Umbilical cord (tissue), 2 donors: Measurements from ENCODE around the gene SLPI. TPM values are rescaled to one million over a fixed set of nuclear protein-coding genes. Genes with fewer than 3 reads are reported as not detected.

Experiments
- DNase-seq: peaks from one replicate; pipeline ENCODE4 v3.0.0-alpha.2; 2015; ENCODE audit warnings: low spot score
- total RNA-seq: library from RNA; depleted of rRNA; stranded (reverse); fragments of >200 nt; gene quantifications from one replicate; pipeline ENCODE4 v1.2.3, GENCODE V29; 2014; ENCODE audit warnings: low replicate concordance; ENCODE audit not compliant: insufficient read depth

The SLPI gene, protein sequence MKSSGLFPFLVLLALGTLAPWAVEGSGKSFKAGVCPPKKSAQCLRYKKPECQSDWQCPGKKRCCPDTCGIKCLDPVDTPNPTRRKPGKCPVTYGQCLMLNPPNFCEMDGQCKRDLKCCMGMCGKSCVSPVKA
- total RNA-seq = 2.4 TPM

- DNase-seq = peak; percentile 22
Observed at GRCh38 chr20:45254383-45255262, at the start of gene SLPI. Gene SLPI, minus strand, starts transcription at chr20:45254564. Its CDS starts 21 bp downstream, at chr20:45254543.

GRCh38 chr20:45303586-45304463 lies 49.5 kb upstream of the SLPI start:
- DNase-seq = no peak

DNA sequence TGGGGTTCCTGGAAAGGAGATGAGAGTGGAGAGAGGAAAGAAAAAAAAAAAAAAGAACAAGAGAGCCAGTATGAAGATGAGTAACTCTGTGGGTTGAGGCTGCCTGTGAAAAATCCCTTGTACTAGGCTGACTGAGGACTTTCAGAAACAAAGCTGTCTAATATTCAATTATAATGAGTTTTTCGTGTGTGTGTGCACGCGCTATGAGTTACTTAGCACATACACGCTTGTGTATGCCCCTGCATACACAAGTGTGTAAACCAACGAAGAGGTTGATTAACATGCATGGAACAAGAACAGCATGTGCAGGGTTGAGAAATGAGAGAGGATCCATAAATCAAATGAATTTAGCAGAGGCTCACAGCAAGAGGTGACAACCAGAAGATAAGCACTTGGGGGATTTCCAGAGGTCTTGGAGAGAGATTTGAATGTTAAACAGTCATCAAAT lies 47.5 kb upstream of the SLPI start:
- no peak for DNase-seq

DNA sequence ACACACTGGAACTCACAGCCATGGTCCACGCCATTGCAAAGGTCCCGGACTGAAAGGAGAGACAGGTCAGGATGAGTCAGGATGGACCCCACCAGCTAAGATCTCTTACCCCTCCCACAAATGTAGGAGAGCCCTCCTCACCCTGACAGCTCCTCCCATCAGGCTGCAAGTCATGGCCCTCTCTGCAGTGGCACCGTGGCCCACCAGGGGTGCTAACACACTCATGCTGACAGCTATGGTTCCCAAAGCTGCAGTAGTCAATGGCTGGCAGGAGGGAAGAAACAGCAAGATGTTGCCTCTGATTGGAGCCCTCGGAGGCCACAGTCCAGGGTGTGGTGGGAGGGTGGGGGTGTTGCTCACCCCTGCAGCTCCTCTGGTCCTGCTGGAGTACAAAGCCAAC lies 46.6 kb upstream of the SLPI start:
- no peak for DNase-seq

- DNase-seq = no peak
Observed at GRCh38 chr20:45299786-45300185, 45.4 kb upstream of the SLPI start.

- DNase-seq = no peak
Observed at GRCh38 chr20:45297786-45298497, 43.6 kb upstream of the SLPI start.

DNA sequence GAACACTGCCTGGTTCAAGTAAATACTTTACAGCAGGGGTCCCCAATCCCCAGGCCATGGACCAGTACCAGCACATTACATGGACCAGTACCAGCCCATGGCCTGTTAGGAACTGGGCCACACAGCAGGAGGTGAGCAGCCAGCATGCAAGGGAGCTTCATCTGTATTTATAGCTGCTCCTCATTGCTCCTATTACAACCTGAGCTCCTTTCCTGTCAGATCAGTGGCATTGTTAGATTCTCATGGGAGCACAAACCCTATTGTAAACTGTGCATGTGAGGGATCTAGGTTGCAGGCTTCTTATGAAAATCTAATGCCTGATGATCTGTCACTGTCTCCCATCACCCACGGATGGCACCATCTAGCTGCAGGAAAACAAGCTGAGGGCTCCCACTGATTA lies 40.3 kb upstream of the SLPI start:
- no peak for DNase-seq

DNA sequence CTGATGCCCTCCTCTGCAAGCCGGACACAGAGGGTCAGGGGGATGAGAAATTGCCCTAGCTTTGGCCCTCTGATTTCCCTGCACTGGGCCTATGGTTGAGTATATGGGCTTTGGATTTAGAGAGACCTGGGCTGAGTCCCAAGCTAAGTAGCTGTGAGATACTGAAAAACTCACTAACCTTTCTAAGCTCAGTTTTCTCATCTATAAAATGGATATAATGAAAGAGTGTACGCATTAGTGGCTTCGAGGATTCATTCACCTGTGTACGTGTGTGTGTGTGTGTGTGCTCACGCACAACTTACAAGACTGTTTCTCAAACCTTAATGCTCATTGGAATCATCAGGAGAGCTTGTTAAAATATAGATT lies 39.6 kb upstream of the SLPI start:
- DNase-seq = no peak

DNA sequence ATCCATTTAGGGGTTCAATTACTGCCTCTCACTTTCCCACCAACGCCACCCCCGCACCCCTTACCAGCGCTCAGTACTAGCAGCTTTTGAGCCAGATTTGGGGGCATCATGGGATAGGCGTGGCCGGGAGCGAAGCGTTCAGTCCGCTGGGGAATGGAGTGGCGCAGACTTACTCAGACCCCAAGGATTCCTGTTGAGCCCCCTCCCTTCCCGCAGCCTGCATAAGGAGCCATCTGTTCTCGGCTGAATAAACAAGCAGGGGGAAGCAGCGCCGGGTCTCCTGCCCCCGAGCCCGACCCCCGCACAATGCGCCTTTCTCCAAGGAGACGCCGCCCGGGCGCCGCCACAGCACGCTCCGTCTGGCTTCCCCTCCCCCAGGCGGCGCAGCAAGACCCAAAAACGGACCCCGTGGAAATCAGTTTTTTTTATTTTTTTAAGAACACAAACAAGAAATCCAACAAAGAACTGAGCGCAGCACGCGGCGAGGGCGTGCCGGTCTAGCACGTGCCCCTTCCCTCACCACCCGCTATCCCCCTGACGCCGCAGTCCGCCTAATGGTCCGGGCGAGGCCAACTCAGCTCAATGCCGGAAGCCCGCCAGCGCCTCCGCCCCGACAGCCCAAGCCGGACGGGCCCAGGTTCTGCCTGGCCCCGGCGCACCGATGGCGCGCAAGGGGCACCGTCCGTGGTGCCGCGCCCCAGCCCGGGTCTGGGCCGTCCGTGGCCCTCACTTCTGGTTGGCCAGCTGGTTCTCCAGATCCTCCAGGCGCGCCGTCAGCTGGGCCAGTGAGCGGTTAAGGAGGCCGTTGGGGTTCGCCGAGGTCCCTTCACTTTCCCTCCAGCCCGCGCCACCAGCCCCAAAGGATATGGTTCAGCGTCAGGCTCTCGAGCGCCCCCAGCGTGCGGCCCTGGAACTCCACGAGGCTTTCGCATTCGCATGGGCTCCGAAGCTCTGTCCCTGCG lies 39.0 kb upstream of the SLPI start:
- DNase-seq = peak; percentile 62

DNA sequence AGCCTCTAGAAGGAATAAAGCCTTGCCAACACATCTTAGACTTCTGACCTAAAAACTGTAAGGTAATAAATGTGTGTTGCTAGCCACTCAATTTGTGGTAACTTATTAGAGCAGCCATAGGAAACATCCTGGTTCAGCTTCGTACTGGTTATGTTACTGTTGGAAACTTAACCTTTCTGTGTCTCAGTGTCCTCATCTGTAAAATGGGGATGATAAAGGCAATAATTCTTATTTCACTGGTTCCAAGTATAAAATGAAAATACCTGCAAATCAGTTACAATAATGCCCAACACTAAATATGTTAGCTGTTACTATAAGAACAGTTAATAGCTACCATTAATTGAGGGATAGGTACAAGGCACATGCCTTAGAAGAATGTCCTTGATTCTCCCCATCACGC lies 38.0 kb upstream of the SLPI start:
- no peak for DNase-seq

DNA sequence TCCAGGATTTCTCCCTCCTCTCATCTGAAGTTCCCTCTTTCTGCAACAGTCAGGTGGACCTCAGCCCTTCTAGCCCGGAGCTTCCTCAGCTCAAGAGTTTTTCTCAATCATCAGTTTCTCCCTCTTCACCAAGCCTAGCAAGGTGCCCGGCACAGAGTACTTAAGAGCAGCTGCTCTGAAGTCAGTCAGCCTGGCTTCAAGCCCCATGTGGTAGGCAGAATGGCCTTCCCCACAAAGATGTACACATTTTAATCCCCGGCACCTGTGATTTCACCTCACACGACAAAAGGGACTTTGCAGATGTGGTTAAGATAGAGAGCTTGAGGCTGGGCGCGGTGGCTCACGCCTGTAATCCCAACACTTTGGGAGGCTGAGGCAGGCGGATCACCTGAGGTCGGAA lies 37.2 kb upstream of the SLPI start:
- no peak for DNase-seq

GRCh38 chr20:45290677-45291355 lies 36.5 kb upstream of the SLPI start:
- peak; percentile 80 for DNase-seq

- DNase-seq = no peak
Observed at GRCh38 chr20:45289942-45290676, 35.7 kb upstream of the SLPI start.

- no peak for DNase-seq
Observed at GRCh38 chr20:45288860-45289259, 34.5 kb upstream of the SLPI start.

DNA sequence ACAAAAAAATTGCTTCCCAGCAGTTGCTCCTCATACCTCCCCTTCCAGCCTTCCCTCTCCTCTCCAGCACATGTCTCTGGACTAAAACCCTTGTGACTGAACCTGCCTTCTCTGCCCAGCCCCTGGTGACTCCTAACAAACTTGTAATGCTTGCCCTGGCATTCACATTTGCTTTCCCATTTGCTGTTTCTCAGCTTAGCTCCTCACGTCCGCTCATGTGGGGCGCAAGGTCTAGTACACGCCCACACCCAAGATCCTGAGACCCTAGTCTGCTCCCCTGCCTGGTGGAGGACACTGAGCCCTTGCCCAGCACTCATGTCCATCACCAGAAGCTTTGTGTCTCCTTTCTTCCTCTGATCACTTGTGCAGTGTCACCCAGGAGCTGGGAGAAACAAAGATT lies 34.0 kb upstream of the SLPI start:
- DNase-seq = no peak

GRCh38 chr20:45283551-45284057 lies 29.2 kb upstream of the SLPI start:
- DNase-seq = no peak

DNA sequence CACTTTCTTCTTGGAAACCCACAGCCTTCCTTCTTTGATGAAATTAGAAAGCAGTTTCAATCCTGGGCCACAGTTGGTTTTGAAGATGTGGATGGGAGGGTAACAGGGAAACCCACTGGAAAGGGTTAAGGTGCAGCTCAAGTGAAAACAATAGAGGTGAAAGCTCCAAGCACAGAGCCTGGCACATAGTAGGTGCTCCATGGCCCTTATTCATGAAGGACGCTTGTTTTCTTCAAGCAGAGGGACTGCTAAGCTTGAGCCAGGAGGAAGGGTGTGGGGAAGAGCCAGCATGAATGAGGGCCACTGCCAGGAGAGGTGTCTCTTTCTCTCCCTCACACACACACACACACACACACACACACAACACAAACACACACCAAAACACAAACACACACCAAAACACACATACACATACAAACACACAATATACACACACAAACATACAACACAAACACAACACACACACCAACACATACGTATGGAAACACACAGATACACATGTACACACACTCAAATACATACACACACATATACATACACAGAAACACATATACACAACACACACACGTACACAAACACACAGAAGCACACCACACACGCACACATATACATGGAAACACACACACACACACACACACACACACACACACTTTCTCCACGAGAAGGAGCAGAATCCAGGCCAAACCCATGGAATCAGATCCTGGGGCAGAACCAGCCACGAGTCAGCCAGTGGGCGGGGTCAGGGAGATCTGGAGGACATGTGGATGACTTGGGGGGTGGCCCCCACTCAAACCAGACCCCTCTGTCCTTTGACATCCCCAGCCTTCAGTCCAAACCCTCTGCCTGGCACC lies 28.6 kb upstream of the SLPI start:
- no peak for DNase-seq

DNA sequence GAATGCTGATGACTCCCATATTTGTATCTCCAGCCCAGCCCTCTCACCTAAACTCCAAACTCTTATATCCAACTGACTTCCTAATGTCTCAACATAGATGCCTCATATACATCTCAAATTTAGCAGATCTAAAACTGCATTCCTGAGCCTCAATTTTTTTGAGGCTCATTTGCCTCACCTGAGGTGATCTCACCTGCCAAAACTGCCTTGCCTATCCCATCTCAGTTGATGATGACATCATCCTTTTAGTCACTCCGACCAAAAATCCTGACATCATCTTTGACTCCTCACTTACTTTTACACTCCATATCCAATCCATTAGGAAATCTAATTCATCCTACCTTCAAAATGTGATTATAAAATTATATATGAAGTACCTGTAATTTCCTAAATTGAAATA lies 25.6 kb upstream of the SLPI start:
- no peak for DNase-seq
